DOHH2 (cell line): ENCODE results near the gene PEX5L.

Source experiments
- EZH2phosphoT487 ChIP-seq: fragments of 200-600 bp; sonication (generic); IDR thresholded peaks from 2 replicates; pipeline ENCODE4 v1.6.1; 2017; ENCODE audit warnings: borderline replicate concordance, mild to moderate bottlenecking, antibody characterized with exemption, low read length, moderate library complexity, mixed read lengths
- TF ChIP-seq, protein P1 (sequence below): fragments of 200-600 bp; sonication (generic); IDR thresholded peaks from one replicate; pipeline ENCODE4 v1.5.1; 2014; ENCODE audit warnings: antibody characterized with exemption, mild to moderate bottlenecking, low read depth, low read length; ENCODE audit not compliant: poor library complexity, severe bottlenecking

DNA sequence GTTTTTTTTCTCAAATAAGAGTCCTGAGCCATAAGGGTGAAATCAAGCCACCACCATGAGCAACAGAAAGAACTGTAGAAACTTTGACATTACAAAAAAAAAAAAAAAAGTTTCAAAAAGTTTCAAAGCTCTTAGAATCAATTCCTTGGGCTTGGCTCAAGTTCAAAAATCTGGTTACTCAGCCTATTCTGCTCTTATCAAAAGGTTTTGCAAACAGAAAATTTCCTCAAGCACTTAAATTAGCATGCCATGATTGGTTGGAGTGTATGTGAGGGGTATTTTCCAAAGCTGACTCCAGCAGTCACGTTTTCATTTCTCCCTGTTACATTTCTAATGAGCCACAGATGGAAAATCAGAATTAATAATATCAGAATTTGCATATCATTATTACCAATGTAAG lies 12.1 kb upstream of the PEX5L start:
- TF ChIP-seq, protein P1, sequence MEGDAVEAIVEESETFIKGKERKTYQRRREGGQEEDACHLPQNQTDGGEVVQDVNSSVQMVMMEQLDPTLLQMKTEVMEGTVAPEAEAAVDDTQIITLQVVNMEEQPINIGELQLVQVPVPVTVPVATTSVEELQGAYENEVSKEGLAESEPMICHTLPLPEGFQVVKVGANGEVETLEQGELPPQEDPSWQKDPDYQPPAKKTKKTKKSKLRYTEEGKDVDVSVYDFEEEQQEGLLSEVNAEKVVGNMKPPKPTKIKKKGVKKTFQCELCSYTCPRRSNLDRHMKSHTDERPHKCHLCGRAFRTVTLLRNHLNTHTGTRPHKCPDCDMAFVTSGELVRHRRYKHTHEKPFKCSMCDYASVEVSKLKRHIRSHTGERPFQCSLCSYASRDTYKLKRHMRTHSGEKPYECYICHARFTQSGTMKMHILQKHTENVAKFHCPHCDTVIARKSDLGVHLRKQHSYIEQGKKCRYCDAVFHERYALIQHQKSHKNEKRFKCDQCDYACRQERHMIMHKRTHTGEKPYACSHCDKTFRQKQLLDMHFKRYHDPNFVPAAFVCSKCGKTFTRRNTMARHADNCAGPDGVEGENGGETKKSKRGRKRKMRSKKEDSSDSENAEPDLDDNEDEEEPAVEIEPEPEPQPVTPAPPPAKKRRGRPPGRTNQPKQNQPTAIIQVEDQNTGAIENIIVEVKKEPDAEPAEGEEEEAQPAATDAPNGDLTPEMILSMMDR, result no peak
- no peak for TF ChIP-seq EZH2phosphoT487
